Astrocyte of the spinal cord (primary cell): ENCODE measurements around the gene EXOC6B.

Source experiments
- DNase-seq: peaks from one replicate; pipeline ENCODE4 v3.0.0; 2011; ENCODE audit warnings: low read depth, low spot score
- H3K4me3 ChIP-seq: 2 replicates; pipeline ENCODE4 v1.5.1; 2011; ENCODE audit warnings: low read depth, mild to moderate bottlenecking, low read length, moderate library complexity
- in situ Hi-C: cut with HindIII; loops from 2 replicates; pipeline ENCODE4 v1.10.0; 2017; ENCODE audit warnings: low sequenced_read_pairs
- TF ChIP-seq, protein P1 (sequence below): IDR thresholded peaks from 2 replicates; pipeline ENCODE4 v1.5.1; 2012; ENCODE audit warnings: low read depth, mild to moderate bottlenecking, low read length, inconsistent platforms

Gene EXOC6B

DNA sequence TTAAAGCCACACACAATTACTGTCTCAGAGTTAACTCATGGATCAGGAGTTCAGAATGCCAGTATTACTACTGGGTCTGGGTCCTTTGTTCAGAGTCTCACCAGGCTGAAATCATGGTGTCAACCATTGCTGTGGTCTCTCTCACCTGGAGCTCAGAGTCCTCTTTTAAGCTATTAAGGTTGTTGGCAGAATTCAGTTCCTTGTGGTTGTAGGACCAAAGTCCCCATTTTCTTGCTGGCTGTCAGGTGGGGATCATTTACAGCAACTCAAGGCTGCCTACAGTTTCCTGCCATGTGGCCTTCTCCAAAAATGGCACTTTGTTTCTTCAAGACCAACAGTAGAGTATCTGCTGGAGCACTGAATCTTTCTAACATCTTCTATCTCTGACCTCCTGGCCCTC lies 113.5 kb downstream of the EXOC6B start:
- DNase-seq = no peak
- in situ Hi-C loops = no loop called here
- no peak overlapping the region for H3K4me3 ChIP-seq
- TF ChIP-seq, protein P1, sequence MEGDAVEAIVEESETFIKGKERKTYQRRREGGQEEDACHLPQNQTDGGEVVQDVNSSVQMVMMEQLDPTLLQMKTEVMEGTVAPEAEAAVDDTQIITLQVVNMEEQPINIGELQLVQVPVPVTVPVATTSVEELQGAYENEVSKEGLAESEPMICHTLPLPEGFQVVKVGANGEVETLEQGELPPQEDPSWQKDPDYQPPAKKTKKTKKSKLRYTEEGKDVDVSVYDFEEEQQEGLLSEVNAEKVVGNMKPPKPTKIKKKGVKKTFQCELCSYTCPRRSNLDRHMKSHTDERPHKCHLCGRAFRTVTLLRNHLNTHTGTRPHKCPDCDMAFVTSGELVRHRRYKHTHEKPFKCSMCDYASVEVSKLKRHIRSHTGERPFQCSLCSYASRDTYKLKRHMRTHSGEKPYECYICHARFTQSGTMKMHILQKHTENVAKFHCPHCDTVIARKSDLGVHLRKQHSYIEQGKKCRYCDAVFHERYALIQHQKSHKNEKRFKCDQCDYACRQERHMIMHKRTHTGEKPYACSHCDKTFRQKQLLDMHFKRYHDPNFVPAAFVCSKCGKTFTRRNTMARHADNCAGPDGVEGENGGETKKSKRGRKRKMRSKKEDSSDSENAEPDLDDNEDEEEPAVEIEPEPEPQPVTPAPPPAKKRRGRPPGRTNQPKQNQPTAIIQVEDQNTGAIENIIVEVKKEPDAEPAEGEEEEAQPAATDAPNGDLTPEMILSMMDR = no peak

DNA sequence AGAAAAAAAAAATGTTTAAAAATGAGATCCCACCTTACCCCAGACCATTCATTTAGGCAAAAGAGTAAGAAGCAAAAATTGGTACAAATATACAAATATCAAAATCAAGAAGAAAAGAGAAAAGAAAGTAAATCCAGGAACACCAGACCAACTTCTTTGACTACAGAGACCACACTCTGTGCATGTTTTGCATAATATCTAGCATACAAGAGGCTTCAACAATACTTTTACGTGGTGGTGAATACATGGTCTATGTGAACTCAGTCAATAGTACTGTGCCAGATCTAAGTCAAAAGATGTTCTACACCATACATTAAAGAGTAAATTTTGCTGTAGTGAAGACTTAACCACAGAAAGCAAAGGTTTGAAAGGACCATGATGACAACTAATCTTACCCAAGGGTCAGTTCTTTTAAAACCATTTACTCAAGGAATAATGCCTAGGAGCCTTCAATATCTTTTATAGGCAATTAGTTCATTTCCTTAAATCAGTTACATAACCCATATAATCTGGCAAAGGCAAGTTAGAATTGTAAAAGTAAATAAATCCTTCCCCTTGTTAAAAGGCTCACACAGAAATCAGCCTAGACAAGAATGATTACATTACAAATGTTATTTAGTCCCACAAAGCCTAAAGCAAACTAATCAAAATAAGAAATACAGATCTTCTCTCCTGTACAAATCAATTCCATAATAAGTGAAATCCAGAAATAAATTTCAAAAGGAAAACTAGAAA lies 115.2 kb downstream of the EXOC6B start:
- TF ChIP-seq, protein P1 = no peak
- DNase-seq = no peak
- no peak overlapping the region for H3K4me3 ChIP-seq
- in situ Hi-C loops = no loop called here

DNA sequence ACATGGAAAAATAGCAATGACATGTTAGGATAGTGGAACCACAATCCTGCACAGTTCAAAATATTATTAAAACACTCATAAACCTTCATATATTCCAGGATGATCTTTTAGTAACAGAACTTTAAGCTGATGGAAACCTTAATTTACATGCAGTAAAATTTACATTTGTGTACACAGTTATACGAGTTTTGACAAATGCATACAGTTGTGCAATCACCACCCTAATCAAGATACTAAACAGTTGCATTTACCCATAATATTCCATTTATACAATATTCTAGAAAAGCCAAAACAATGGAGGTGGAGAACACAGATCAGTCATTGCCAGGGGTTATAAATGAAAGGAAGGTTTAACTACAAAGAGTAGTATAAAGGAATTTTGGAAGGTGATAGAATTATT lies 117.6 kb downstream of the EXOC6B start:
- in situ Hi-C loops = no loop called here
- no peak for DNase-seq
- TF ChIP-seq, protein P1 = no peak
- no peak overlapping the region for H3K4me3 ChIP-seq

DNA sequence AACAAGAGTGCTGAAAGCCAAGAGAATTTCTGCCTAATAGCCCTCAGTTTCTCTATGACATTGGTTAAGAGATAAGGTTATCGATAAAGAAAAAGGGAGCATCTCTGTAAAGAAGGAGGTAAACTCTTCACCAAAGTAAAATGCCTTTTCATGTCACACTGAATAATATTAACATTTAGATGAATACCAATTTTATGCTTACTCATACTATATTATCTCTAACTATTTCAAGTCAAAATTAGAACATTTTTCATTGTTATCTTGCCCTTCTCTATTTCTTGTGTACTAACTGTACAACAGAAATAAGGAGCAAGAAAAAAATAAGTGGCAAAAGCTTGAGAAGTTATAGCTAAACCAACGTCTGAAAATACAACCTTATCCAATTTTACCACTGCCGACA lies 127.5 kb downstream of the EXOC6B start:
- in situ Hi-C loops = no loop called here
- TF ChIP-seq, protein P1 = no peak
- no peak for DNase-seq

DNA sequence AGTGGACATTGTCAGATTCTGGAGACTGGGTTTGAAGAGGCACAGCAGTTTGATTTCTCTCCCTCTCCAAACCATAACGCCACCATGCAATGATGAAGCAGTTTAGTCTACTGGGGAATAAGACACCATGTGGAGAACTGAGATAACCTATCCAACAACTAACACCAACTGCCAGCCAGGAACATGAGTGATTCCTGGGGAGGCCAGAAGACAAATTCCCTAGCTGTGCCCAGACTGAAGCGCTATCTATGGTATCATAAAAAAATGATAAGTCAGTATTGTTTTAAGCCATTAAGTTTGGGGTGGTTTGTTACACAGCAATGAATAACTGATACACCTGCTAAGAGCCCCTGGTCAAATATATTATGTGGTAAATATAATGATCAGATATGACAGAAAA lies 129.3 kb downstream of the EXOC6B start:
- H3K4me3 ChIP-seq = no peak overlapping the region
- TF ChIP-seq, protein P1 = no peak

More for the DNA sequence above, 127.5 kb downstream of the EXOC6B start:
- H3K4me3 ChIP-seq = no peak overlapping the region

DNA sequence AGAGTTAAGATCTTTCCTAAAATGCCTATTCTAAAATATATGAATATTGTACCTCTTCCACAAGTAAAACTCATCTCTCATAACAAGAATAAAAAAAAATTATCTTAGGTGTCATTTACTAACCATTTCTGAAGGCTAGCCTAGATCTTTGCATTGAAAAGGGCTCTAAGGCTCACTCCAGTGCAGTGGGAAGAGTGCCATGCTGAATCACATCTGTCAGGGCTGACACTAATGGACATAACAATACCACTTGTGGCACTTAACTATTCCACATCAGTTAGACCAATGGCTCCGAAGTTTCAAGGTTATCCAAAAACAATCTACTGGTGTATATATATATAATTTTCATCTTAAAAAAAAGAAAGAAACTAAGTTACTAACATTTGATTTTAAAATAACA lies 130.2 kb downstream of the EXOC6B start:
- no peak overlapping the region for H3K4me3 ChIP-seq
- TF ChIP-seq, protein P1 = no peak
- in situ Hi-C loops = no loop called here
- no peak for DNase-seq

More for the DNA sequence above, 129.3 kb downstream of the EXOC6B start:
- DNase-seq = no peak
- in situ Hi-C loops = no loop called here
